Activated CD4-positive, alpha-beta memory T cell treated with anti-CD3 and anti-CD28 coated beads, Interleukin-2, amount 10 ng/mL, durations not matched to agents 7 days and 5 days (primary cell): ENCODE data around the gene CCDC171. TPM values are rescaled to one million over a fixed set of nuclear protein-coding genes. Genes with fewer than 3 reads are reported as not detected.

Experiments
- CTCF ChIA-PET: fragments of 350-600 bp; sonication (Branson Sonifier 250); formaldehyde crosslinking; loops from one replicate; lab custom pipeline; 2021; ENCODE audit warnings: antibody characterized with exemption, inconsistent platforms; lab: Charles Lee
- POLR2A ChIA-PET: fragments of 350-600 bp; sonication (Branson Sonifier 250); formaldehyde crosslinking; loops from one replicate; lab custom pipeline; 2021; ENCODE audit warnings: antibody characterized with exemption; lab: Charles Lee
- DNase-seq: peaks from one replicate; pipeline ENCODE4 v3.0.0-alpha.2; 2020
- H3K27ac Mint-ChIP-seq: one replicate; pipeline ENCODE4 v1.8.0; 2021; ENCODE audit warnings: mild to moderate bottlenecking, mixed read lengths
- H3K27me3 Mint-ChIP-seq: one replicate; pipeline ENCODE4 v1.8.0; 2021; ENCODE audit warnings: mixed read lengths
- H3K36me3 Mint-ChIP-seq: one replicate; pipeline ENCODE4 v1.8.0; 2021; ENCODE audit warnings: low read depth, mixed read lengths
- H3K4me1 Mint-ChIP-seq: one replicate; pipeline ENCODE4 v1.8.0; 2021; ENCODE audit warnings: mixed read lengths
- H3K4me3 Mint-ChIP-seq: one replicate; pipeline ENCODE4 v1.8.0; 2021; ENCODE audit warnings: mild to moderate bottlenecking, mixed read lengths
- H3K9me3 Mint-ChIP-seq: one replicate; pipeline ENCODE4 v1.8.0; 2021; ENCODE audit warnings: mixed read lengths
- total RNA-seq, 2 experiments: library from RNA; stranded (reverse); gene quantifications; one replicate each; pipeline ENCODE4 v1.2.3, GENCODE V29; 2021

The CCDC171 gene
- total RNA-seq, 2 experiments from 2014 or later, result 2.1 to 2.5 TPM

DNA sequence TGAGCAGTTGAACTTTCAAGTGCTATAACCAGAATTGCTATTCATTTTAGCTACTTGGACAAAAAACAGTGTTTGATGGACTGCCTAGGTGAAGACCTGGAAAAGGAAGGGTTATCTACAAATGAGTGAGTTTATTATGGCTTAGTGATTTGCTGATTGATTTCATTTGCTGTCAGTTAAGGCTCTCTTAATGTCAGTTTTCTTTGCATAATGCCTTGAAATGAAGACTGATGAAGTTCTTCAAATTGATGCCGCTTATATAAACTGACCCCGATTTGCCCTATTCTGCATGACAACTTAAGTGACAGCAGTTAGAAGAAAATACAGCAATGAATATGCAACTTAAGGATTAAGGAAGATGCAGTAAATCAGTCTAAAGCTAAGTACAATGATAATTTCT lies 332.6 kb downstream of the CCDC171 start:
- no peak for DNase-seq
- no peaks in the 10 kb centered on the region for H3K36me3 Mint-ChIP-seq
- H3K9me3 Mint-ChIP-seq, result no peaks in the 10 kb centered on the region
- no peak overlapping the region for H3K4me3 Mint-ChIP-seq
- H3K4me1 Mint-ChIP-seq, result no peaks in the 10 kb centered on the region
- ChIA-PET CTCF (no interaction called here), POLR2A (no interaction called here)
- no peaks in the 10 kb centered on the region for H3K27me3 Mint-ChIP-seq
- H3K27ac Mint-ChIP-seq, result no peak overlapping the region

DNA sequence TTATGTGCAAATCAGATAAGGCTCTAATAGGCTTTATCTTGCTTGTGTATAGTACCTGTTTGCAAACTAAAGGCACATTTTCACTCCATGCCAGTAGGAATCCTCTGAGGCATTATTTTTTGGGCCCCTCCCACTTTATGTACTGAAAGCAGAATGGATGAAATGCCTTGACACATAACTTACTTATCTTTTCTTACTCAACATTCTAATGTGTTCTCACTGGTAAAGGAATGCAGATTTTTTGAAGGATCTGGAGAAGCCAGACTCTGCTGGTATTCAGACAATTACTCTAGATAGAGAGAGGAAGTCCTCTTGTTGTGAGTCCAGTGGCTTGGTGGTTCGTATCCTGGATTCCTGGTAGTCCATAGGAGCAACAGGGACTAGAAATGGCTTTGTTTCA lies 336.7 kb downstream of the CCDC171 start:
- Mint-ChIP-seq H3K36me3 (no peaks in the 10 kb centered on the region), H3K9me3 (no peaks in the 10 kb centered on the region), H3K4me3 (no peak overlapping the region), H3K4me1 (no peaks in the 10 kb centered on the region), H3K27me3 (no peaks in the 10 kb centered on the region), H3K27ac (no peak overlapping the region)
- DNase-seq, result no peak
- CTCF ChIA-PET, result no interaction called here
- POLR2A ChIA-PET, result no interaction called here

DNA sequence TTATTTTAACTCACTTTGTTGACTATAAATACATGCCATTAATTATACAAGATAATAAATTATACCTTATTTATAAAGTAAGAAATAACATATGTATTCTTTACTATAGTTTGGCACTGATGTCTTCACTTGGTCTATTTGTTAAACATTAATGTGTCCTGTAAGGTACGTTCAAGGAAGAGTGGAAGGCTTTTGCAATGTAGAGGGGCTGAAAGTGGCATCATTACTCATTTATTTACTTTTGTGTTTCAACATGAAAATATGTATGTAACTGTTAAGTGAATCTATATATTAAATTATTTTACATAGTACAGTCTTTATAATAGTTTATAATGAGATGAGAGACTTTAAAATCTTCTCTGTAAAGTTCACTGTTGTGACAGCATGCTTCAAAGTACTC lies 348.7 kb downstream of the CCDC171 start:
- Mint-ChIP-seq H3K4me1 (no peaks in the 10 kb centered on the region), H3K27ac (no peak overlapping the region), H3K4me3 (no peak overlapping the region), H3K9me3 (peaks cover 11% of the 10 kb centered on the region), H3K36me3 (no peaks in the 10 kb centered on the region), H3K27me3 (no peaks in the 10 kb centered on the region)
- CTCF ChIA-PET, result no interaction called here
- DNase-seq, result no peak
- POLR2A ChIA-PET, result no interaction called here

DNA sequence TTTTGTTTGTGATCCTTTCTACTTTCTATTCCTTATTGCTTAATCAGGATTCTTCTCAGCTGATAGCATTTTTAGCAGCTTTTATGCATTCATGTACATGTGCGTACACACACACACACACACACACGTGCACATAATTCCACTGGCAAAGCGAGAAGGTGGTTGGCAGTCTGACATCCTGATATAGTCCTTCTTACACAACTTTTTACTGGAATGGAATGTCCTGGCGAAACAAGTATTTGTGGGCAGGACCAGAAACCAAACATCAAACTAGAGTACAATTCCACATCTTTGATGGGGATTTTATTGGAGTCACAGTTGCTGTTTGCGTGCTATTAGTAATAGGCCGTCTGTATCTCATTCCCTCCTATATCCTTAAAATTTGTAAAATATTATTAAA lies 356.5 kb downstream of the CCDC171 start:
- ChIA-PET CTCF (no interaction called here), POLR2A (no interaction called here)
- no peak overlapping the region for H3K27ac Mint-ChIP-seq
- H3K27me3 Mint-ChIP-seq, result no peaks in the 10 kb centered on the region
- no peaks in the 10 kb centered on the region for H3K36me3 Mint-ChIP-seq
- no peak overlapping the region for H3K4me3 Mint-ChIP-seq
- H3K9me3 Mint-ChIP-seq, result peaks cover 27% of the 10 kb centered on the region
- no peak for DNase-seq
- H3K4me1 Mint-ChIP-seq, result no peaks in the 10 kb centered on the region

DNA sequence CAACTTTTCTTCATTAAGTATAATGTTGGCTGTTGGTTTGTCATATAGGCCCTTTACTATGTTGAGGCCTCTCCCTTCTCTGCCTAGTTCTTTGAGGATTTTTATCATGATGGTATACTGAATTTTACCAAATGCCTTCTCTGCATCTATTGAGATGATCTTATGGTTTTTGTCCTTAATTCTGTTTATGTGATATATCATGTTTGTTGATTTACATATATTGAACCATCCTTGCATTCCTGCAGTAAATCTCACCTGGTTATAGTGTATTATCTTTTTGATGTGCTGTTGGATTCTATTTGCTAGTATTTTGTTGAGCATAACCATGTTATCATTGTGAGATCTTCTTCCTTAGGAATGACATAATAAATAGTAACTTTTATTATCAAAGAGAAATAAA lies 362.9 kb downstream of the CCDC171 start:
- no peaks in the 10 kb centered on the region for H3K27me3 Mint-ChIP-seq
- ChIA-PET CTCF (no interaction called here), POLR2A (no interaction called here)
- no peaks in the 10 kb centered on the region for H3K36me3 Mint-ChIP-seq
- H3K27ac Mint-ChIP-seq, result no peak overlapping the region
- H3K4me3 Mint-ChIP-seq, result no peak overlapping the region
- H3K9me3 Mint-ChIP-seq, result peaks cover 25% of the 10 kb centered on the region
- no peaks in the 10 kb centered on the region for H3K4me1 Mint-ChIP-seq
- DNase-seq, result no peak

DNA sequence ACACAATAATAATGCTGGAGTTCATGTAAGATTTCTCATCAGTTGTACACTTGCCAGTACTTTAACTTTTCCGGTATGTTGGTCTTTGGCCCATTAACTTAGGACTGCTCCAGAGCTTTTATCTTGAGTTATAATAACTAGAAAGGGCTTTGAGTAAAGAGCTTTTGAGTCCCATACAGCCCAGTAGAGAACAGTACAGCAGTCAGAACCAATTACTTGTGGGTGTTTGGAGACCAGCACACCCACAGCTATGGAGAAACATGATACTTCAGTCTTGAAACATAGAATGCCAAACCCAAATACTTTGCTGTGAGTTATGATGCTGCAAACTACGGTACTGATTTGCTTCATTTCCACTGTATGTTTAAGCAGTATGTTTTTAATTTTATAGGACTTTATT lies 374.3 kb downstream of the CCDC171 start:
- Mint-ChIP-seq H3K27ac (no peak overlapping the region), H3K9me3 (no peaks in the 10 kb centered on the region), H3K4me1 (no peaks in the 10 kb centered on the region), H3K36me3 (no peaks in the 10 kb centered on the region), H3K27me3 (no peaks in the 10 kb centered on the region), H3K4me3 (no peak overlapping the region)
- ChIA-PET POLR2A (no interaction called here), CTCF (no interaction called here)
- DNase-seq, result no peak

DNA sequence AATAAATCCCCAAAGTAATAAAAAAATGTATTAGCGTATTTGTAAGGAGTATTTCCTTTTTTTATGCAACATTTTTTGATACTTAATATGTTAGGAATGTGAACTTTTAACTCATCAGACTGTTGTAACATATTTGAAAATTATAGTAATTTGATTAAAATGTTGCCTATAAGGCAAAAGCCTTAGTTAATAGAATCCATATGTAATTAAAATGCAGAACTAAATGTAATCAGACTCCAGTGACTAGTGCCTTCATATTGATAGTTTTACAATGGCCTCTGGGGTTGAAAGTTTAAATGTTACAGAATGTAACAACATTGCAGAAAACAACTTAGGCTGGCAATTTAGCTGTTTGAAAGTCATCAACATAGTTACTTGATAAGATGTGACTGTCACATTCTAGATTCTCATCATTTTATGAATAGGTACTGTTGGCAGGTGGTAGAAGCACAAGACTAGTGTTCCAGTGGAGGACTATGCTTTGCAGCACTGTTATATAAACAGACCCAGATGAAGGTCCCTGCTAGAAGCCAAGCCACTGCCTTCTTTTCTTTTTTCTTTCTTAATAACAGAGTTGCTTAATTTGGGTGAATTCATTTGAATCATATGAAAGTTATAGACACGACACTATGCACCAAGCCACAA lies 382.9 kb downstream of the CCDC171 start:
- no peaks in the 10 kb centered on the region for H3K9me3 Mint-ChIP-seq
- DNase-seq, result no peak
- H3K27me3 Mint-ChIP-seq, result no peaks in the 10 kb centered on the region
- POLR2A ChIA-PET, result no interaction called here
- H3K4me1 Mint-ChIP-seq, result no peaks in the 10 kb centered on the region
- CTCF ChIA-PET, result no interaction called here
- H3K36me3 Mint-ChIP-seq, result no peaks in the 10 kb centered on the region
- H3K4me3 Mint-ChIP-seq, result no peak overlapping the region
- no peak overlapping the region for H3K27ac Mint-ChIP-seq

DNA sequence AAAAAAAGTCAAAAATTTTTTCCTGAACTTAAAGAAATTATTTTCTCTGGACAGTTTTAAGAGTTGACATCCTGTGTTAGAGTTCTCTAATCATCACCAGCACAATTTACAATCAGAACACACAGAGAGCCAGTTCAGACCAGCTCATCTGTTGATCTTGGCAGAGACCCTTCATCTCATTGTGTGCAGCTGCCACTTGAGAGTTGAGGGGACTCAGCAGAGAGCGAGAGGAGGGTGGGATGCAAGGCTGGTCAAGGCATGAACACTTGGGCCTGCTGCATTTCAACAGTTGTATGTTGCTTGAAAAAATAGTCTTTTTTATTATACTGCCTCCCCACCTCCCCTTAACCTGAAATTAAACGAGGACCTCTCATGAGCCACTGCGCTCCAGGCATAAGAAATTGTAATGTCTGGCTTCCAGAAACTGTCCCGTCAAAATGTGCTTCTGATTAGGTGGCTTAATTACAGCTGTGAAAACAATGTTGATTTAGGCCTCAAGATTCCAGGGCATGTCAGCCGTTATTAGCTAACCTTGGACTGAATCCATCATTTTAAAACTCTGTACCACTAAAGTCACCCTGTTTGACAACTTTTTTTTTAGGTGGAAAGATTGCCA lies 383.6 kb downstream of the CCDC171 start:
- Mint-ChIP-seq H3K9me3 (no peaks in the 10 kb centered on the region), H3K36me3 (no peaks in the 10 kb centered on the region), H3K27me3 (no peaks in the 10 kb centered on the region), H3K4me3 (no peak overlapping the region), H3K4me1 (no peaks in the 10 kb centered on the region), H3K27ac (no peak overlapping the region)
- DNase-seq, result no peak
- ChIA-PET POLR2A (no interaction called here), CTCF (no interaction called here)

DNA sequence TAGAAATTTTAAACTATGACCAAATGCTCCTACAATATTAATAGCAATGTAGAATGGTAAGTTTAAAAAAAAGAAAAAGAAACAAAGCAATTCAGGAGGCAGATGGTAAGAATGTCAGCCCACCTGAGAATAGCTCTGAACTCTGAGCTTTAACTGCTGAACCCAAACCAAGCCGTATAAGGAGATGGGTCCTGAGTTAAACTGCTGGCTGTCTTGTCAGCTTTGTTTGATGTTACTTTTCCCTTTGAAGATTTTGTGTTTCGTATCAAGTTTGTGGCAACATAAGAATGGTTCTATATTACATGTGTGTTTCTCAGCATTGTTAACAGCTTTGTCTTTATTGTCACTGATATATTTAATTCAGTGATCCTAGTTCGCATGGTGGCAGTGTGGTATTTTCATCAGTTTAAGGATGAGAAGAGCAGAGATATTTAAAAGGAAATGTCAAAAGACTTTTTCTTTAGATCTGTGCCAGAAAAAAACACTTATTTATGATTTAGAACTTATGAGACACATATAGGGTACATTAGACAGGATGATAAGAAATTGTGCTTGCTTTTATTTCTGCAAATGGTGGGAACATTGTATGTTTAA lies 390.1 kb downstream of the CCDC171 start:
- Mint-ChIP-seq H3K36me3 (no peaks in the 10 kb centered on the region), H3K27me3 (no peaks in the 10 kb centered on the region), H3K27ac (no peak overlapping the region), H3K4me1 (no peaks in the 10 kb centered on the region), H3K4me3 (no peak overlapping the region), H3K9me3 (no peaks in the 10 kb centered on the region)
- CTCF ChIA-PET, result no interaction called here
- POLR2A ChIA-PET, result no interaction called here
- DNase-seq, result no peak

DNA sequence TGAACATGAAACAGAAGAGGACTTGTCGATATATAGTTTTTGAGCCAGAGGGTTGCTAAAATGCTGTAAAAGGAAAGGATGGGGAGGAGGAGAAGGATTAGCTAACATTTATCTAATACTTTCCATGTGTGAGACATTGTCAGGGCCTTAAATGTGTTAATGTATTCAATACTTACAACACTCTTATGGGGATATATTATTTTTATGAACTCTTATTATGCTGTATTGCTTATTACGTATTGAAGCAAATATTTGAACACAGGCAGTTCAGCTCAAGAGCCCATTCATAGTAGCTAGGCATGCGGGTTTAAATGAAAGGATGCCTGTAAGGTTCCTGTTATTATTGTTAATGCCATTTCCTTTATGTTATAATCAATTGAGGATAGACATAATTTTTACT lies 391.5 kb downstream of the CCDC171 start:
- Mint-ChIP-seq H3K9me3 (no peaks in the 10 kb centered on the region), H3K36me3 (no peaks in the 10 kb centered on the region), H3K4me1 (no peaks in the 10 kb centered on the region), H3K27ac (no peak overlapping the region), H3K27me3 (no peaks in the 10 kb centered on the region), H3K4me3 (no peak overlapping the region)
- ChIA-PET POLR2A (no interaction called here), CTCF (no interaction called here)
- no peak for DNase-seq

DNA sequence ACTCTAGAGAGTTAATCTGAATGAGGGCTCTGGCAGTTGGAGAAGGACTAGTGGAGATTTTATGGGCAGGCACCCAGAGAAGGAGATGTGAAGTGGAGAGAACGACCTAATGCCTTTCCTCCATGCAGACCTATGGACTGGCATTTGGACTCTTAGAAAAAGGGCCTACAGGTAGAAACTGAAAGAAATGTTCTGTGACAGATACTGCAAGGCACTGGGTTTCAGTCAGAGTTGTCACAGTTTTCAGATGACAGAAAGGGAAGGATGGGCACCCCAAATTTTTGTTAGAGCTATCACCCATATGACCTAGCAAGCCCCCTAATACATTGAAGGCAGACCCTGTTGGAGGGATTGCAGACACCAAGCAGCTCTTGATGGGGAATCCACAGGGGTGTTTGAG lies 406.8 kb downstream of the CCDC171 start:
- Mint-ChIP-seq H3K36me3 (no peaks in the 10 kb centered on the region), H3K4me3 (no peak overlapping the region), H3K27ac (no peak overlapping the region), H3K27me3 (no peaks in the 10 kb centered on the region), H3K9me3 (peaks cover 4% of the 10 kb centered on the region), H3K4me1 (no peaks in the 10 kb centered on the region)
- POLR2A ChIA-PET, result no interaction called here
- no peak for DNase-seq
- CTCF ChIA-PET, result no interaction called here

DNA sequence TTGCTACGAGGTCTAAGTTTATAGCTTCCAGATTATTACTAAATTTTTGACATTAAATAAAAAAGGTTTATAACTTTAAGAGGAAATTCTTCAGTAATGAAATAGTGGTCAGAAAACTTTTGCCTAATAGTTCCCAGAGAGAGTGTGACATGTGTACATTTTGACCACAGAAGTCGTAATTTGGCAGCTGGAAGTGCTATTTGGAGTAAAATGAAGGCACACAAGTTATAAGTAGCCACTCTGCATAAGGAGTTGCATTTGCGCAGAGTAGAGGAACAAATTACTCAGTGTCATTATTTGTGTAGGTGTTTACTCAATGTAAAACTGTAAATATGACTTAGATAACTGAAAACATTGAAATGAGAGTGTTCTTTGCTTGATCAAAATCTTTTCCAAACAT lies 408.4 kb downstream of the CCDC171 start:
- no peaks in the 10 kb centered on the region for H3K27me3 Mint-ChIP-seq
- POLR2A ChIA-PET, result no interaction called here
- no peak overlapping the region for H3K27ac Mint-ChIP-seq
- no peaks in the 10 kb centered on the region for H3K4me1 Mint-ChIP-seq
- no peaks in the 10 kb centered on the region for H3K36me3 Mint-ChIP-seq
- CTCF ChIA-PET, result no interaction called here
- no peak overlapping the region for H3K4me3 Mint-ChIP-seq
- DNase-seq, result no peak
- H3K9me3 Mint-ChIP-seq, result no peaks in the 10 kb centered on the region

DNA sequence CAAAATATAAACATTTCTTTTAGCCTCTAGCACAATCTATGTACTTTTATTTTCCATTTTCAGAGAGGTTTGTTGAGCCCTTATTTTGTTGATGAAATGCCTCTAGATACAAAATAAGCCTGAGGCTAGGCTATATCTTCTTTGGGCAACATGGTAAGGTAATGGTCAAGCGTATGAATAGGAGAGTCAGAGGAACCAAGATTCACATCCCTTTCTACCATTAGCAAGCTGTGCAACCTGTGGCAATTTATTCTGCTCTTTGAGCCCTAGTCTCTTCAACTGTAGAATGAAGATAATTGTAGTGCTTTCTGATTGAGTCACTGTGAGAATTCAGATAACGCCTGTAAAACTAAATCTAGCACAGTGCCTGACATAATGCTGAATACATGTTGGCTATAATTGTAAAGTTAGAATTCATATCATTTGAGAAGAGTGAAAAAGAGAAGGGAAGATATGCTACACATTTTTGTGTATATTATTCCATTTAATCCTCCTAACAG lies 412.5 kb downstream of the CCDC171 start:
- ChIA-PET CTCF (no interaction called here), POLR2A (no interaction called here)
- DNase-seq, result no peak
- no peak overlapping the region for H3K4me3 Mint-ChIP-seq
- H3K27me3 Mint-ChIP-seq, result no peaks in the 10 kb centered on the region
- no peaks in the 10 kb centered on the region for H3K9me3 Mint-ChIP-seq
- H3K27ac Mint-ChIP-seq, result no peak overlapping the region
- H3K4me1 Mint-ChIP-seq, result no peaks in the 10 kb centered on the region
- no peaks in the 10 kb centered on the region for H3K36me3 Mint-ChIP-seq

DNA sequence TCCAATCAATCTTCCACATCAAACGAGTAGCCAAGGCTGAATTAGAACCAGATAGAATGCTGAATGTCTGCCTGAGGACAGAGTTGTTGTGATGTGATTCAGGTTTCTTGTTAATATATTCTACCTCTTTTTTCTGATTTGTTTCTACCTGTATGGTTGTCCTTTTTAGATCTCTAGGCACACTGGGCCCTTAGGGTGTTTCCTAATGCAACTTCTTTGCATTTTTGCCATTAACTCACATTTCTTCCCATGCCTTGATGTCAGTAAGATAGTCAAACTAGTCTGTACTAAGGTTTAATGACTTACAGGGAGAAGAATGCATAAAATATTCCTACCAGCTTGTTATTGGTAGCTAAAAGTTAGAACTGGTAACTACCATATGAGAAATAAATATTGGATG lies 413.6 kb downstream of the CCDC171 start:
- POLR2A ChIA-PET, result no interaction called here
- H3K4me3 Mint-ChIP-seq, result no peak overlapping the region

More for the DNA sequence above, 413.6 kb downstream of the CCDC171 start:
- H3K9me3 Mint-ChIP-seq, result no peaks in the 10 kb centered on the region
- CTCF ChIA-PET, result no interaction called here
- H3K27ac Mint-ChIP-seq, result no peak overlapping the region
- H3K4me1 Mint-ChIP-seq, result no peaks in the 10 kb centered on the region
- DNase-seq, result no peak
- H3K36me3 Mint-ChIP-seq, result no peaks in the 10 kb centered on the region
- no peaks in the 10 kb centered on the region for H3K27me3 Mint-ChIP-seq
